HepG2 (cell line): ENCODE measurements around the gene SNN. TPM values are rescaled to one million over a fixed set of nuclear protein-coding genes. Genes with fewer than 3 reads are reported as not detected.

Experiments used
- CSRNP1 ChIP-seq: sonication (generic); formaldehyde crosslinking; IDR thresholded peaks from 2 replicates; pipeline ENCODE4 v1.8.1; 2023; ENCODE audit warnings: mild to moderate bottlenecking, missing genetic modification reagents
- DBP ChIP-seq: sonication (generic); formaldehyde crosslinking; IDR thresholded peaks from 2 replicates; pipeline ENCODE4 v1.4.0; 2020; ENCODE audit warnings: missing genetic modification reagents; ENCODE audit errors: not compliant biosample characterization
- DNMT1 ChIP-seq: sonication (generic); formaldehyde crosslinking; IDR thresholded peaks from 2 replicates; pipeline ENCODE4 v1.5.1; 2020; ENCODE audit warnings: mild to moderate bottlenecking, missing genetic modification reagents
- FOXA1 ChIP-seq, 2 experiments: fragments of 450-650 bp in 1 of 2; sonication (generic) in 1 of 2; formaldehyde crosslinking in 1 of 2; IDR thresholded peaks; 2 replicates each; pipeline versions ENCODE4 v1.4.0 to v1.6.1; 2016 to 2020; ENCODE audit warnings: missing genetic modification reagents in 1 of 2
- FOXA3 ChIP-seq: IDR thresholded peaks from 2 replicates; pipeline ENCODE4 v1.6.1; 2016; ENCODE audit warnings: missing genetic modification reagents, missing compliant biosample characterization
- GTF2F1 ChIP-seq: fragments of 150-350 bp; IDR thresholded peaks from 2 replicates; pipeline ENCODE4 v1.6.1; 2014; ENCODE audit warnings: low read length
- GZF1 ChIP-seq: sonication (generic); formaldehyde crosslinking; IDR thresholded peaks from 2 replicates; pipeline ENCODE4 v1.5.1; 2020; ENCODE audit warnings: mild to moderate bottlenecking, missing genetic modification reagents
- HOXD1 ChIP-seq: sonication (generic); formaldehyde crosslinking; IDR thresholded peaks from 2 replicates; pipeline ENCODE4 v1.5.0; 2020; ENCODE audit warnings: missing genetic modification reagents
- KLF15 ChIP-seq: sonication (generic); formaldehyde crosslinking; IDR thresholded peaks from 2 replicates; pipeline ENCODE4 v1.8.1; 2023; ENCODE audit warnings: borderline replicate concordance, mild to moderate bottlenecking, inconsistent platforms, missing genetic modification reagents, mixed read lengths
- MBNL3 ChIP-seq: fragments of 250-450 bp; sonication (Bioruptor Pico); conservative IDR thresholded peaks from 2 replicates; pipeline ENCODE4 v1.8.0; 2022; ENCODE audit warnings: mild to moderate bottlenecking, inconsistent platforms
- NFIC ChIP-seq: IDR thresholded peaks from 2 replicates; pipeline ENCODE4 v1.6.1; 2012; ENCODE audit warnings: mild to moderate bottlenecking, low read length, inconsistent platforms
- PCBP1 ChIP-seq: fragments of 200-400 bp; formaldehyde crosslinking; IDR thresholded peaks from 2 replicates; pipeline ENCODE4 v1.6.1; 2017; ENCODE audit warnings: mild to moderate bottlenecking, low read depth, low read length, borderline replicate concordance
- RELA ChIP-seq: sonication (generic); formaldehyde crosslinking; IDR thresholded peaks from 2 replicates; pipeline ENCODE4 v1.4.0; 2020; ENCODE audit warnings: missing genetic modification reagents
- SP4 ChIP-seq: sonication (generic); formaldehyde crosslinking; IDR thresholded peaks from 2 replicates; pipeline ENCODE4 v1.8.1; 2023; ENCODE audit warnings: mild to moderate bottlenecking, missing genetic modification reagents
- SSRP1 ChIP-seq: IDR thresholded peaks from 2 replicates; pipeline ENCODE4 v1.6.1; 2016; ENCODE audit warnings: control low read depth
- SYNCRIP ChIP-seq: fragments of 200-400 bp; formaldehyde crosslinking; IDR thresholded peaks from 2 replicates; pipeline ENCODE4 v1.6.1; 2018; ENCODE audit warnings: mild to moderate bottlenecking, low read depth, low read length; ENCODE audit not compliant: insufficient read depth
- TBX3 ChIP-seq: fragments of 450-650 bp; IDR thresholded peaks from 2 replicates; pipeline ENCODE4 v1.6.1; 2017; ENCODE audit warnings: antibody characterized with exemption, mild to moderate bottlenecking, inconsistent platforms, borderline replicate concordance
- ZBTB8A ChIP-seq: sonication (generic); formaldehyde crosslinking; IDR thresholded peaks from 2 replicates; pipeline ENCODE4 v1.4.0; 2020; ENCODE audit warnings: mild to moderate bottlenecking, low read depth, missing genetic modification reagents, borderline replicate concordance
- ZFAT ChIP-seq: sonication (generic); formaldehyde crosslinking; conservative IDR thresholded peaks from 2 replicates; pipeline ENCODE4 v1.8.1; 2023; ENCODE audit warnings: missing genetic modification reagents, inconsistent platforms
- ZMAT5 ChIP-seq: sonication (generic); formaldehyde crosslinking; IDR thresholded peaks from 2 replicates; pipeline ENCODE4 v1.5.0; 2020; ENCODE audit warnings: mild to moderate bottlenecking, low read depth, missing genetic modification reagents, borderline replicate concordance
- ZNF224 ChIP-seq: sonication (generic); formaldehyde crosslinking; IDR thresholded peaks from 2 replicates; pipeline ENCODE4 v1.5.0; 2020; ENCODE audit warnings: mild to moderate bottlenecking, missing genetic modification reagents
- ZNF232 ChIP-seq: sonication (generic); formaldehyde crosslinking; IDR thresholded peaks from 2 replicates; pipeline ENCODE4 v1.4.0; 2020; ENCODE audit warnings: missing genetic modification reagents, borderline replicate concordance
- ZNF33B ChIP-seq: sonication (generic); formaldehyde crosslinking; IDR thresholded peaks from 2 replicates; pipeline ENCODE4 v1.5.1; 2020; ENCODE audit warnings: mild to moderate bottlenecking, missing genetic modification reagents
- ZNF512B ChIP-seq: sonication (generic); formaldehyde crosslinking; IDR thresholded peaks from 2 replicates; pipeline ENCODE4 v1.5.1; 2020; ENCODE audit warnings: missing genetic modification reagents, mild to moderate bottlenecking, borderline replicate concordance
- ZNF567 ChIP-seq: sonication (generic); formaldehyde crosslinking; IDR thresholded peaks from 2 replicates; pipeline ENCODE4 v1.8.1; 2023; ENCODE audit warnings: mild to moderate bottlenecking, missing genetic modification reagents, borderline replicate concordance
- ZNF644 ChIP-seq: IDR thresholded peaks from 2 replicates; pipeline ENCODE4 v1.6.1; 2016; ENCODE audit warnings: low read depth
- ZNF75D ChIP-seq: sonication (generic); formaldehyde crosslinking; IDR thresholded peaks from 2 replicates; pipeline ENCODE4 v1.8.1; 2023; ENCODE audit warnings: missing genetic modification reagents, mild to moderate bottlenecking, borderline replicate concordance
- polyA plus RNA-seq, 8 experiments: library from polyadenylated mRNA; depleted of rRNA in 3 of 8; stranded (reverse) in 7 of 8; unstranded in 1 of 8; fragments of >200 nt; fragmentation: Illumina TruSeq in 4 of 8; extraction: Trizol in 4 of 8; gene quantifications; 2 replicates each; pipeline versions ENCODE4 v1.2.1 to v1.2.3, GENCODE V29; 2011 to 2016; ENCODE audit warnings: low read depth in 4 of 8, missing spikeins in 1 of 8, mixed read lengths in 1 of 8; ENCODE audit not compliant: insufficient read depth in 1 of 8
- total RNA-seq, 5 experiments: library from RNA; depleted of rRNA; stranded (reverse); fragments of >200 nt; fragmentation: Illumina TruSeq; extraction: Trizol; gene quantifications; 2 replicates each; pipeline ENCODE4 v1.2.3, GENCODE V29; 2016; ENCODE audit warnings: low read depth in 1 of 5

The SNN gene
- total and polyA plus RNA-seq, 2 of the 13 experiments (the other 11 are each of a cell fraction or from before 2014, with no cell fraction given) = 5.2 to 8.4 TPM

GRCh38 chr16:11632455-11632939 is 35.8 kb upstream of the SNN start (continued):
- TF ChIP-seq DBP (CRISPR knock-in tag) (no peak), FOXA3 (CRISPR knock-in tag) (peak; percentile 51), ZNF232 (peak; percentile 45; the same call in 1 of the 2 replicates), ZMAT5 (CRISPR knock-in tag) (no peak), ZNF33B (CRISPR knock-in tag) (no peak), PCBP1 (0 out of 2 replicates have a peak, but pooled peaks have one; percentile 32), ZFAT (CRISPR knock-in tag) (no peak), ZNF512B (0 out of 2 replicates have a peak, but pooled peaks have one; percentile 27), SP4 (CRISPR knock-in tag) (0 out of 2 replicates have a peak, but pooled peaks have one; percentile 38), HOXD1 (CRISPR knock-in tag) (no peak), TBX3 (no peak), KLF15 (CRISPR knock-in tag) (no peak), ZNF224 (CRISPR knock-in tag) (no peak; the same call in 1 of the 2 replicates), ZNF644 (CRISPR knock-in tag) (no peak), SYNCRIP (no peak), MBNL3 (no peak), SSRP1 (CRISPR knock-in tag) (no peak; the same call in 1 of the 2 replicates), GTF2F1 (no peak), CSRNP1 (CRISPR knock-in tag) (no peak), ZNF567 (no peak), RELA (CRISPR knock-in tag) (no peak), ZNF75D (CRISPR knock-in tag) (no peak), FOXA1 (IDR thresholded peaks at IDR 0.05) (no peak), FOXA1 (CRISPR knock-in tag; IDR thresholded peaks at IDR 0.05) (peak; percentile 72), DNMT1 (CRISPR knock-in tag) (0 out of 2 replicates have a peak, but pooled peaks have one; percentile 2), GZF1 (CRISPR knock-in tag) (no peak), NFIC (no peak), ZBTB8A (CRISPR knock-in tag) (no peak)
